H1 (cell line): ENCODE measurements around the gene SLC27A4. TPM values are rescaled to one million over a fixed set of nuclear protein-coding genes. Genes with fewer than 3 reads are reported as not detected.

Experiments
- ASH2L ChIP-seq: fragments of 200-600, 300-600 bp; sonication (generic); IDR thresholded peaks from one replicate; pipeline ENCODE4 v1.7.1; 2017; ENCODE audit warnings: low read length
- CBX5 ChIP-seq: fragments of 300-800, 300-1000 bp; sonication (generic); IDR thresholded peaks from 2 replicates; pipeline ENCODE4 v1.7.1; 2016; ENCODE audit warnings: antibody characterized with exemption, low read length, low read depth
- CHD1 ChIP-seq: IDR thresholded peaks from 2 replicates; pipeline ENCODE4 v1.6.1; 2012; ENCODE audit warnings: low read depth, low read length, improper control_type of control experiment
- CHD2 ChIP-seq: IDR thresholded peaks from 2 replicates; pipeline ENCODE4 v1.6.1; 2012; ENCODE audit warnings: low read length, improper control_type of control experiment
- GTF2F1 ChIP-seq: IDR thresholded peaks from 2 replicates; pipeline ENCODE4 v1.6.1; 2012; ENCODE audit warnings: low read depth, low read length, improper control_type of control experiment, borderline replicate concordance
- HDAC2 ChIP-seq, 2 experiments: fragments of 300-600 bp in 1 of 2; sonication (generic) in 1 of 2; IDR thresholded peaks; 2 replicates each; pipeline ENCODE4 v1.6.1; 2011 to 2012; ENCODE audit warnings: low read depth in 2 of 2, low read length in 2 of 2, mild to moderate bottlenecking in 2 of 2, moderate library complexity in 2 of 2, borderline replicate concordance in 1 of 2, inconsistent platforms in 1 of 2
- HDAC6 ChIP-seq: IDR thresholded peaks from one replicate; pipeline ENCODE4 v1.7.1; 2012; ENCODE audit warnings: low read depth, mild to moderate bottlenecking, inconsistent platforms, low read length, moderate library complexity
- KDM1A ChIP-seq: fragments of 200-600, 300-600 bp; sonication (generic); IDR thresholded peaks from 2 replicates; pipeline ENCODE4 v1.7.1; 2016; ENCODE audit warnings: mild to moderate bottlenecking, low read length, borderline replicate concordance
- KDM5A ChIP-seq: fragments of 200-600 bp; IDR thresholded peaks from 2 replicates; pipeline ENCODE4 v1.7.1; 2012; ENCODE audit warnings: mild to moderate bottlenecking, low read length, inconsistent platforms, mixed read lengths
- MAX ChIP-seq: IDR thresholded peaks from 2 replicates; pipeline ENCODE4 v1.6.1; 2012; ENCODE audit warnings: inconsistent platforms
- NANOG ChIP-seq: IDR thresholded peaks from 2 replicates; pipeline ENCODE4 v1.6.1; 2011; ENCODE audit warnings: low read length, low read depth, mild to moderate bottlenecking, inconsistent platforms; ENCODE audit not compliant: insufficient read depth, poor library complexity, severe bottlenecking
- POLR2A ChIP-seq, 2 experiments: IDR thresholded peaks; 1 replicate in 1 of 2; 2 replicates in 1 of 2; pipeline ENCODE4 v1.6.1; 2011; ENCODE audit warnings: low read depth in 2 of 2, low read length in 2 of 2, mild to moderate bottlenecking in 2 of 2; ENCODE audit errors: control extremely low read depth in 1 of 2
- POLR2AphosphoS5 ChIP-seq: IDR thresholded peaks from 2 replicates; pipeline ENCODE4 v1.6.1; 2011; ENCODE audit warnings: low read depth, low read length
- SRF ChIP-seq: IDR thresholded peaks from 2 replicates; pipeline ENCODE4 v1.6.1; 2011; ENCODE audit warnings: mild to moderate bottlenecking, low read depth, low read length, moderate library complexity
- TAF1 ChIP-seq: IDR thresholded peaks from 2 replicates; pipeline ENCODE4 v1.6.1; 2011; ENCODE audit warnings: mild to moderate bottlenecking, low read depth, low read length
- TEAD4 ChIP-seq: IDR thresholded peaks from 2 replicates; pipeline ENCODE4 v1.6.1; 2012; ENCODE audit warnings: low read depth, low read length, inconsistent platforms, mixed read lengths
- polyA plus RNA-seq, 7 experiments: library from polyadenylated mRNA; depleted of rRNA in 3 of 7; stranded (reverse) in 5 of 7; unstranded in 2 of 7; fragments of >200 nt in 5 of 7; fragments of 200-250 nt in 2 of 7; gene quantifications; 1 replicate in 5 of 7; 2 replicates in 1 of 7; 4 replicates in 1 of 7; pipeline versions ENCODE4 v1.2.1 to v1.2.3, GENCODE V29; 2011 to 2013; ENCODE audit warnings: missing spikeins in 2 of 7, mixed read lengths in 2 of 7
- total RNA-seq: library from RNA; stranded (reverse); fragmentation: NEBNext Ultra II Directional; extraction: Animal tissue kit (Norgen Biotek cat#: 25700); gene quantifications from 2 replicates; pipeline ENCODE4 v1.2.1, GENCODE V29; 2021

Gene SLC27A4
- total and polyA plus RNA-seq, 2 of the 8 experiments (the other 6 are each of a cell fraction or from before 2014, with no cell fraction given), result 14.9 to 20.5 TPM

GRCh38 chr9:128322404-128323211, 17.7 kb upstream of the SLC27A4 start, which contains the start of the genes COQ4 and TRUB2 (continued):
- peak; percentile 71 to 89; a peak in 2 of 4 replicates for TF ChIP-seq HDAC2 (IDR thresholded peaks at IDR 0.05; ENCODE audit: borderline replicate concordance in 1 of 2, low read depth in 2 of 2, low read length in 2 of 2)
- TF ChIP-seq POLR2A (IDR thresholded peaks at IDR 0.05; ENCODE audit: control extremely low read depth in 1 of 2, low read depth in 2 of 2, low read length in 2 of 2), result peak; percentile 85 to 94
- TF ChIP-seq GTF2F1, result no peak; the same call in 1 of the 2 replicates
- TF ChIP-seq ASH2L, result peak; percentile 95
- TF ChIP-seq KDM5A, result 0 out of 2 replicates have a peak, but pooled peaks have one; percentile 48
- no peak for TF ChIP-seq CBX5
- no peak for TF ChIP-seq NANOG
- TF ChIP-seq HDAC6, result no peak
- TF ChIP-seq TEAD4, result no peak
- TF ChIP-seq KDM1A, result no peak
- peak; percentile 57; the same call in 1 of the 2 replicates for TF ChIP-seq MAX
- no peak for TF ChIP-seq CHD2
- peak; percentile 66 for TF ChIP-seq POLR2AphosphoS5
- no peak for TF ChIP-seq CHD1
- TF ChIP-seq SRF, result peak; percentile 37; the same call in 1 of the 2 replicates
- TF ChIP-seq TAF1, result peak; percentile 87
